ENCODE results near the gene HLTF. TPM values are rescaled to one million over a fixed set of nuclear protein-coding genes. Genes with fewer than 3 reads are reported as not detected.

The HLTF gene
- total and polyA plus RNA-seq, 8 donors = 27.5 to 60.3 (median 56.1) TPM

GRCh38 chr3:149090461-149090860 lies 4.1 kb upstream of the HLTF start:
- Histone ChIP-seq H3K4me1 (peaks cover 2 to 7% of the 10 kb centered on the region in 2 donors), H3K36me3 (no peaks in the 10 kb centered on the region), H3K27me3 (no peaks in the 10 kb centered on the region), H3K4me3 (no peak overlapping the region), H3K9me3 (no peaks in the 10 kb centered on the region), H3K27ac (no peak overlapping the region)
- no peak for DNase-seq
- ATAC-seq = no peak
- intact Hi-C loops (cut with DNase I) = no loop called here
- TF ChIP-seq, protein P1, sequence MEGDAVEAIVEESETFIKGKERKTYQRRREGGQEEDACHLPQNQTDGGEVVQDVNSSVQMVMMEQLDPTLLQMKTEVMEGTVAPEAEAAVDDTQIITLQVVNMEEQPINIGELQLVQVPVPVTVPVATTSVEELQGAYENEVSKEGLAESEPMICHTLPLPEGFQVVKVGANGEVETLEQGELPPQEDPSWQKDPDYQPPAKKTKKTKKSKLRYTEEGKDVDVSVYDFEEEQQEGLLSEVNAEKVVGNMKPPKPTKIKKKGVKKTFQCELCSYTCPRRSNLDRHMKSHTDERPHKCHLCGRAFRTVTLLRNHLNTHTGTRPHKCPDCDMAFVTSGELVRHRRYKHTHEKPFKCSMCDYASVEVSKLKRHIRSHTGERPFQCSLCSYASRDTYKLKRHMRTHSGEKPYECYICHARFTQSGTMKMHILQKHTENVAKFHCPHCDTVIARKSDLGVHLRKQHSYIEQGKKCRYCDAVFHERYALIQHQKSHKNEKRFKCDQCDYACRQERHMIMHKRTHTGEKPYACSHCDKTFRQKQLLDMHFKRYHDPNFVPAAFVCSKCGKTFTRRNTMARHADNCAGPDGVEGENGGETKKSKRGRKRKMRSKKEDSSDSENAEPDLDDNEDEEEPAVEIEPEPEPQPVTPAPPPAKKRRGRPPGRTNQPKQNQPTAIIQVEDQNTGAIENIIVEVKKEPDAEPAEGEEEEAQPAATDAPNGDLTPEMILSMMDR (IDR thresholded peaks at IDR 0.05) = no peak

GRCh38 chr3:149089395-149089794 lies 3.1 kb upstream of the HLTF start:
- ATAC-seq (no peak), DNase-seq (no peak)
- no peaks in the 10 kb centered on the region for H3K9me3 ChIP-seq
- no peak overlapping the region for H3K4me3 ChIP-seq
- no peaks in the 10 kb centered on the region for H3K36me3 ChIP-seq
- H3K27ac ChIP-seq = no peak overlapping the region
- no peaks in the 10 kb centered on the region for H3K27me3 ChIP-seq
- intact Hi-C loops (cut with DNase I) = no loop called here
- TF ChIP-seq, protein P1 (IDR thresholded peaks at IDR 0.05) = no peak
- H3K4me1 ChIP-seq = peaks cover 5 to 17% of the 10 kb centered on the region in 2 donors

DNA sequence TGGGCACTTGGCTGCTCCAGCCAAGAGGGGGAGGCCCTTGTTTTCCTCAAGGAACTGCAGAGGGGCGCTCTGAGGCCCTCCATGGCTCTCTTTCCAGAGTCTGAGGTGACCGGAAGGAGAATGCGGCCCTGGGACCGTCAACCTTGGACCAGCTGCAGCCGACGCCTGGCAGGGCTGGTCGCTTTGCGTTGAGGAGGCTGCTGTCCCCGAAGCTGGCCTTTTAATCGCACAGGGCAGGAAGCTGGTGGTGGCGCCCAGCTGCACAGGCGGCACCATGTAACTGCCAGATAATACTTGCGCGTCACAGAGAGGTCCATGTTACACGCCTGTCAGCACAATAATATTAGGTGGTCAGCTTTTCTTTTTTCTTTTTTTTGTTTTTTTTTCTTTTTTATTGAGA lies 875 bp upstream of the HLTF start:
- ATAC-seq (no peak), DNase-seq (no peak)
- no peak overlapping the region for H3K4me3 ChIP-seq

GRCh38 chr3:149085828-149086231 lies 503 bp downstream of the HLTF start:
- DNase-seq (peak in 1 of 4 donors; percentile 41), ATAC-seq (peak; percentile 59)
- Histone ChIP-seq H3K27me3 (no peaks in the 10 kb centered on the region), H3K4me3 (peak overlapping the region; percentile 79 to 82), H3K27ac (peak overlapping the region; percentile 62 to 67), H3K4me1 (peaks cover 5 to 17% of the 10 kb centered on the region in 2 donors), H3K36me3 (no peaks in the 10 kb centered on the region), H3K9me3 (no peaks in the 10 kb centered on the region)
- TF ChIP-seq, protein P1 (IDR thresholded peaks at IDR 0.05) = no peak
- intact Hi-C loops (cut with DNase I) = no loop called here

More for the DNA sequence above, 875 bp upstream of the HLTF start:
- H3K4me1 ChIP-seq = peaks cover 5 to 17% of the 10 kb centered on the region in 2 donors
- H3K27ac ChIP-seq = no peak overlapping the region
- intact Hi-C loops (cut with DNase I) = no loop called here
- no peaks in the 10 kb centered on the region for H3K27me3 ChIP-seq
- TF ChIP-seq, protein P1 (IDR thresholded peaks at IDR 0.05) = no peak
- no peaks in the 10 kb centered on the region for H3K36me3 ChIP-seq
- H3K9me3 ChIP-seq = no peaks in the 10 kb centered on the region

GRCh38 chr3:149081772-149082171 lies 4.6 kb downstream of the HLTF start:
- H3K36me3 ChIP-seq = no peaks in the 10 kb centered on the region
- intact Hi-C loops (cut with DNase I) = no loop called here
- no peak overlapping the region for H3K27ac ChIP-seq

More at GRCh38 chr3:149081772-149082171, 4.6 kb downstream of the HLTF start:
- Histone ChIP-seq H3K9me3 (no peaks in the 10 kb centered on the region), H3K27me3 (no peaks in the 10 kb centered on the region), H3K4me3 (no peak overlapping the region), H3K4me1 (peaks cover 5 to 21% of the 10 kb centered on the region in 2 donors)
- TF ChIP-seq, protein P1 (IDR thresholded peaks at IDR 0.05) = no peak
- no peak for DNase-seq
- ATAC-seq = no peak

Measured in left lung (tissue), 10 donors.